ENCODE results near the gene PLA2G4B.

The PLA2G4B gene

DNA sequence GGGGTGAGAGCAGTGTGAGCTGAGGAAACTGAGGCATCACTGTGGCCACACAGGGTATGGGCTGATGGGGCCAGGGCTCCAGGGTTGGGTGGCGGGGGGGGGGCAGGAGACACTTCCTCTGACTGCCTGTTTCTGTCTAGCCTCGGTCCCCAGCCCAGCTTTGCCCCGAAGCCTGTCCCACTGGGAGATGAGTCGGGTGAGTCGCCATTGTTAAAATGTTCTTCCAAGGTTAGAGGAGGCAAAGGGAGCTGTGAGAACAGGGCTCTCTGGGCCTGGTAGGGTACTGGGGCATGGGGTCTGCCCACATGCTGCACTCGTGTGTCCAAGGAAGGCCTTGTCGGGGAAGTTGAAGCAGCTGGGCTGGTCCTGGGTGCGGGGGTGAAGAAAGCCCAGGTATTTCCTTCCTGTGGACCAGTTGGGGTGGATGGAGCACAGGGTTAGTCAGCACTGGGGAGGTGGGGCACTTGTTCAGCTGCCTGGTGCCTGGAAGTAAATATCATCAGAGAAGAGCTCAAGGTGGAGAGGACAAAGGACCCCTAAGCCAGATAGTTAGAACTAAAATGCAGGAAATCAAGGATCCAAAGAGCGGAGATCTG, 19.1 kb upstream of the PLA2G4B start:
- Histone ChIP-seq H3K9ac (no peak overlapping the region), H3K79me2 (ENCODE audit: insufficient read depth, low read depth) (no peaks in the 10 kb centered on the region), H3K27me3 (ENCODE audit: insufficient read depth, low read depth) (no peaks in the 10 kb centered on the region), H4K20me1 (ENCODE audit: insufficient read depth) (no peaks in the 10 kb centered on the region), H3K4me3 (IDR thresholded peaks at IDR 0.05; ENCODE audit: insufficient read depth, low read depth, low read length) (no peak overlapping the region), H3K4me1 (ENCODE audit: low read depth, poor library complexity, severe bottlenecking) (no peaks in the 10 kb centered on the region), H3K4me2 (no peak overlapping the region), H3K36me3 (ENCODE audit: insufficient read depth) (no peaks in the 10 kb centered on the region), H3K27ac (no peak overlapping the region), H2AFZ (ENCODE audit: low read depth) (no peak overlapping the region)
- no peak for TF ChIP-seq CTCF (conservative IDR thresholded peaks at IDR 0.05; ENCODE audit: low read depth, low read length)

GRCh38 chr15:41820791-41821423, 17.7 kb upstream of the PLA2G4B start:
- Histone ChIP-seq H3K36me3 (ENCODE audit: insufficient read depth) (no peaks in the 10 kb centered on the region), H3K9ac (no peak overlapping the region), H3K4me2 (no peak overlapping the region), H3K4me1 (ENCODE audit: low read depth, poor library complexity, severe bottlenecking) (no peaks in the 10 kb centered on the region), H2AFZ (ENCODE audit: low read depth) (no peak overlapping the region), H3K27me3 (ENCODE audit: insufficient read depth, low read depth) (no peaks in the 10 kb centered on the region), H4K20me1 (ENCODE audit: insufficient read depth) (no peaks in the 10 kb centered on the region), H3K4me3 (IDR thresholded peaks at IDR 0.05; ENCODE audit: insufficient read depth, low read depth, low read length) (no peak overlapping the region), H3K27ac (no peak overlapping the region), H3K79me2 (ENCODE audit: insufficient read depth, low read depth) (no peaks in the 10 kb centered on the region)
- TF ChIP-seq CTCF (conservative IDR thresholded peaks at IDR 0.05; ENCODE audit: low read depth, low read length): no peak

DNA sequence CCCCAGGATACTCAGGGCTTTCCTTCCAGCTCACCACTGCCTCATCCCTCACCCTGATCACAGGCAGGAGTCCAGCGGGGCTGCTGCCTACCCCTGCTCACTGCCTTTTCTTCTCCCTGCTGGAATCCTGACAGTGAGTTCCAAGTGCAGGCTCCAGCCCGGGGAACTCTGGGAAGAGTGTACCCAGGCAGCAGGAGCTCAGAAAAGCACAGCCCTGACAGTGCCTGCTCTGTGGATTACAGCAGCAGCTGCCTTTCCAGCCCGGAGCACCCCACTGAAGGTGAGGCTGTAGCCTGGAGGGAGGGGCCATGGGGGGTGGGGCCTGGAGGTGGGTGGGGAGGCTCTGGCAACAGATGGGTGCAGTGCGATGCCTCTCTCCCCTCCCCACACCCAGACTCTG, 16.8 kb upstream of the PLA2G4B start:
- Histone ChIP-seq H3K4me3 (IDR thresholded peaks at IDR 0.05; ENCODE audit: insufficient read depth, low read depth, low read length) (no peak overlapping the region), H3K27me3 (ENCODE audit: insufficient read depth, low read depth) (no peaks in the 10 kb centered on the region), H3K9ac (no peak overlapping the region), H3K4me2 (no peak overlapping the region), H3K79me2 (ENCODE audit: insufficient read depth, low read depth) (no peaks in the 10 kb centered on the region), H3K27ac (no peak overlapping the region), H3K4me1 (ENCODE audit: low read depth, poor library complexity, severe bottlenecking) (no peaks in the 10 kb centered on the region), H3K36me3 (ENCODE audit: insufficient read depth) (no peaks in the 10 kb centered on the region), H2AFZ (ENCODE audit: low read depth) (no peak overlapping the region), H4K20me1 (ENCODE audit: insufficient read depth) (no peaks in the 10 kb centered on the region)
- TF ChIP-seq CTCF (conservative IDR thresholded peaks at IDR 0.05; ENCODE audit: low read depth, low read length): no peak

- no peak overlapping the region for H2AFZ ChIP-seq (ENCODE audit: low read depth)
- H3K27ac ChIP-seq: no peak overlapping the region
- no peaks in the 10 kb centered on the region for H3K79me2 ChIP-seq (ENCODE audit: insufficient read depth, low read depth)
- no peak overlapping the region for H3K4me2 ChIP-seq
- H3K36me3 ChIP-seq (ENCODE audit: insufficient read depth): no peaks in the 10 kb centered on the region
- no peak overlapping the region for H3K9ac ChIP-seq
- H3K4me1 ChIP-seq (ENCODE audit: low read depth, poor library complexity, severe bottlenecking): no peaks in the 10 kb centered on the region
- H4K20me1 ChIP-seq (ENCODE audit: insufficient read depth): no peaks in the 10 kb centered on the region
- no peaks in the 10 kb centered on the region for H3K27me3 ChIP-seq (ENCODE audit: insufficient read depth, low read depth)
- TF ChIP-seq CTCF (conservative IDR thresholded peaks at IDR 0.05; ENCODE audit: low read depth, low read length): no peak
- no peak overlapping the region for H3K4me3 ChIP-seq (IDR thresholded peaks at IDR 0.05; ENCODE audit: insufficient read depth, low read depth, low read length)
Measured at GRCh38 chr15:41822471-41822870, 16.2 kb upstream of the PLA2G4B start.
